Measurements from ENCODE around the gene ARFRP1.

The ARFRP1 gene

DNA sequence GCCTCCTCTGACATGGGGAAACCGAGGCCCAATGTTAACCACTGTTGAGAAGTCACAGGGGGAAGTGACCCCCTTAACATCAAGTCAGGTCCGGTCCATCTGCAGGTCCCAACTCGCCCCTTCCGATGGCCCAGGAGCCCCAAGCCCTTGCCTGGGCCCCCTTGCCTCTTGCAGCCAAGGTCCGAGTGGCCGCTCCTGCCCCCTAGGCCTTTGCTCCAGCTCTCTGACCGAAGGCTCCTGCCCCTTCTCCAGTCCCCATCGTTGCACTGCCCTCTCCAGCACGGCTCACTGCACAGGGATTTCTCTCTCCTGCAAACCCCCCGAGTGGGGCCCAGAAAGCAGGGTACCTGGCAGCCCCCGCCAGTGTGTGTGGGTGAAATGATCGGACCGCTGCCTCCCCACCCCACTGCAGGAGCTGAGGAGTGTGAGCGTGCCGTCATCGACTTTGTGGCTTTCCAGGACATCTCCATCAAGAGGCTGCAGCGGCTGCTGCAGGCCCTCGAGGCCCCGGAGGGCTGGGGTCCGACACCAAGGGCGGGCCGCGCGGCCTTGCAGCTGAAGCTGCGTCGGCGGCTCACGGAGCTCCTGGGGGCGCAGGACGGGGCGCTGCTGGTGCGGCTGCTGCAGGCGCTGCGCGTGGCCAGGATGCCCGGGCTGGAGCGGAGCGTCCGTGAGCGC is 9.8 kb downstream of the ARFRP1 start:
- TF ChIP-seq REST (IDR thresholded peaks at IDR 0.05; ENCODE audit: insufficient read depth in 1 of 2, low read depth in 2 of 2, low read length in 2 of 2): no peak

- TF ChIP-seq TAF1 (IDR thresholded peaks at IDR 0.05; ENCODE audit: borderline replicate concordance, insufficient read depth, low read length) (no peak), FOXP2 (optimal IDR thresholded peaks at IDR 0.05; ENCODE audit: borderline replicate concordance, extremely low read depth, extremely low read length, insufficient read depth) (no peak), SIN3A (IDR thresholded peaks at IDR 0.05; ENCODE audit: borderline replicate concordance, insufficient read depth, low read length) (no peak), REST (IDR thresholded peaks at IDR 0.05; ENCODE audit: insufficient read depth in 1 of 2, low read depth in 2 of 2, low read length in 2 of 2) (no peak), POLR2AphosphoS5 (IDR thresholded peaks at IDR 0.05; ENCODE audit: low read depth, low read length) (peak; percentile 44; the same call in 1 of the 2 replicates)
Measured at GRCh38 chr20:63697357-63697867, 10.4 kb downstream of the ARFRP1 start.

DNA sequence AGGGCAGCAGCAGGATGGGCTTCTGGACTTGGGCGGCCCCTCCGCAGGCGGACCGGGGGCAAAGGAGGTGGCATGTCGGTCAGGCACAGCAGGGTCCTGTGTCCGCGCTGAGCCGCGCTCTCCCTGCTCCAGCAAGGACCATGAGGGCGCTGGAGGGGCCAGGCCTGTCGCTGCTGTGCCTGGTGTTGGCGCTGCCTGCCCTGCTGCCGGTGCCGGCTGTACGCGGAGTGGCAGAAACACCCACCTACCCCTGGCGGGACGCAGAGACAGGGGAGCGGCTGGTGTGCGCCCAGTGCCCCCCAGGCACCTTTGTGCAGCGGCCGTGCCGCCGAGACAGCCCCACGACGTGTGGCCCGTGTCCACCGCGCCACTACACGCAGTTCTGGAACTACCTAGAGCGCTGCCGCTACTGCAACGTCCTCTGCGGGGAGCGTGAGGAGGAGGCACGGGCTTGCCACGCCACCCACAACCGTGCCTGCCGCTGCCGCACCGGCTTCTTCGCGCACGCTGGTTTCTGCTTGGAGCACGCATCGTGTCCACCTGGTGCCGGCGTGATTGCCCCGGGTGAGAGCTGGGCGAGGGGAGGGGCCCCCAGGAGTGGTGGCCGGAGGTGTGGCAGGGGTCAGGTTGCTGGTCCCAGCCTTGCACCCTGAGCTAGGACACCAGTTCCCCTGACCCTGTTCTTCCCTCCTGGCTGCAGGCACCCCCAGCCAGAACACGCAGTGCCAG is 11.0 kb downstream of the ARFRP1 start, which contains the start of gene TNFRSF6B:
TNFRSF6B (plus strand) TSS at position 25 of the 729 bp plus-strand sequence; CDS start at position 141, 116 bp downstream.
- TF ChIP-seq REST (IDR thresholded peaks at IDR 0.05; ENCODE audit: insufficient read depth in 1 of 2, low read depth in 2 of 2, low read length in 2 of 2) (no peak), FOXP2 (optimal IDR thresholded peaks at IDR 0.05; ENCODE audit: borderline replicate concordance, extremely low read depth, extremely low read length, insufficient read depth) (no peak), TAF1 (IDR thresholded peaks at IDR 0.05; ENCODE audit: borderline replicate concordance, insufficient read depth, low read length) (no peak)

- TF ChIP-seq REST (IDR thresholded peaks at IDR 0.05; ENCODE audit: insufficient read depth in 1 of 2, low read depth in 2 of 2, low read length in 2 of 2): 0 out of 4 replicates have a peak, but pooled peaks have one; percentile 11 to 45
- no peak for TF ChIP-seq POLR2AphosphoS5 (IDR thresholded peaks at IDR 0.05; ENCODE audit: low read depth, low read length)
- TF ChIP-seq SIN3A (IDR thresholded peaks at IDR 0.05; ENCODE audit: borderline replicate concordance, insufficient read depth, low read length): no peak; the same call in 1 of the 2 replicates
Measured at GRCh38 chr20:63696306-63696627, 11.5 kb downstream of the ARFRP1 start.
